SIG-M5 (cell line): Measurements from ENCODE around the gene CSGALNACT2.
A peak's percentile ranks its signal among the peaks of the same experiment; 100 is the strongest.

ENCODE experiments used
- DNase-seq: peaks from one replicate; lab custom pipeline; 2025; lab: John Stamatoyannopoulos, UW

Gene CSGALNACT2

DNA sequence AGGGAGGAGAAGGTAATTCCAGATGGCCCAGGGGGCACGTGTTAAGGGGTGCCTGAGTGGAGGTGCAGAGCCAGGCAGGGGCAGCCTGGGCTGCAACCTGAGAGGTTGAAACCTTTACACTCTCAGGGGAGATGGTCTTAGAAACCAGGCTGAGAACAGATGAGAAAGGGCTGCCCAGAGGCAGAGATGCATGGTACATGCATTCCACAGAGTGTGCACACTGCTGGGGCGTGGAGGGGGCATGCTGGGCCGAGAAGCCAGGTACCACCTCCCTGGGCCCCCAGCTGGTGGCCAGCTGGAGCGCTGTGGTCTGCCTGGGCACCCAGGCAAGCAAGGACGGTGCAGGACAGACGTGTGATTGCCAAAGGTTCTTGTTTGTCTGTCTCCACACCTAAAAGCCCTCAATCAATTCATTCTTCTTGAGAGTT is 14.1 kb upstream of the CSGALNACT2 start:
- no peak for DNase-seq

DNA sequence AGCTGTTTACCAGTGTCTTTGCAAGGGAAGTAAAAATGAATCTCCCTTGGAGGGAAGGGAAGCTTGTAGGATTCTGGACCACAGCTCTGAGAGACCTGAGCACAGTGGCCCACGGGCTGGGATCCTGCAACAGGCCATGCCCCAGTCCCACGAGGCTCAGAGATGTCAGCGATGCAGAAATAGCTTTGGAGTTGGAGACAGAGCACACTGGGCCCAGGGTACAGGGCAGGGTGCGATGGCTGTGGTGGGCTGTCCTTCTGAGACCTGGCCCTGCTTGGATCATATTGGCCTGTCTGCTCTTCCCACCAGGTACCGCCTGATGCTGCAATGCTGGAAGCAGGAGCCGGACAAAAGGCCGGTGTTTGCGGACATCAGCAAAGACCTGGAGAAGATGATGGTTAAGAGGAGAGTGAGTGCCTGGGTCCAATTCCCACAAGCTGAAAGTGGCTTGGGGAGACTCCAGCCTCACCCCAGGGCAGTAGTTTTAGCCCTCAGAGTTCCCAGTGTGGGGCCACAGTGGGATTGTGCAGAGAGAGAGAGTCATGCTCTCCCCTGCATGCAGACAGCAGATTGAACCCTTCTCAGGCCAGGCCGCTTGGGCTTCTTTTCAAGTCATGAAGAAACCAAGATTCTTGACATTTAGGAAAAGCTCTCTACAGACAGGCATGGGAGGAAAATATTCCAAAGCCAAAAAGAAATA is 13.5 kb upstream of the CSGALNACT2 start:
- DNase-seq, result no peak

DNA sequence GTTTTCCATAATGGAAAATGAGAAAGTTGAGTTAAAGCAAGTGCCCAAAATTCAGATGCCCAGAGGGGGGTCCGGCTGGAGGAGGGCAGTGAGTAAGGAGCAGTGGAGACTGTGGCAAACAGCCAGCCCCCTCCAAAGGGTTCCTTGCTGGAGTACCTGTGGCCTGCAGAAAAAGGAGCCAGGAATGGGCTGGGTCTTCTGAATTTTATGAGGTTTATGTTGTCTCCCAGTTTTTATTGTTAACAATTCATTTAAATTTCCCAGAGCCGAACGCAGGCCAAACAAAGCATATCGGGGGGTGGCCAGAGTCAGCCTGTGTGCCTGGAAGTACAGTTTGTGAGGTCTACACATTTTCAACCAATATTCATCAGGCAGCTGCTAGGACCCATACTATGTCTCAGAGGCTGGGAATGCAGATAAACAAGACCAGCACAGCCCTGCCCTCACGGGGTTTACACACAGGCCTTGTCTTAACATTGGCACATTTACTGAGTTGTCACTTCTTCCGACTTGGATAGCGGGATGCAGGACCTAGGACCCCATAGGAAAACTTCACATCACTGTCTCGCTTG is 12.9 kb upstream of the CSGALNACT2 start:
- DNase-seq, result no peak

DNA sequence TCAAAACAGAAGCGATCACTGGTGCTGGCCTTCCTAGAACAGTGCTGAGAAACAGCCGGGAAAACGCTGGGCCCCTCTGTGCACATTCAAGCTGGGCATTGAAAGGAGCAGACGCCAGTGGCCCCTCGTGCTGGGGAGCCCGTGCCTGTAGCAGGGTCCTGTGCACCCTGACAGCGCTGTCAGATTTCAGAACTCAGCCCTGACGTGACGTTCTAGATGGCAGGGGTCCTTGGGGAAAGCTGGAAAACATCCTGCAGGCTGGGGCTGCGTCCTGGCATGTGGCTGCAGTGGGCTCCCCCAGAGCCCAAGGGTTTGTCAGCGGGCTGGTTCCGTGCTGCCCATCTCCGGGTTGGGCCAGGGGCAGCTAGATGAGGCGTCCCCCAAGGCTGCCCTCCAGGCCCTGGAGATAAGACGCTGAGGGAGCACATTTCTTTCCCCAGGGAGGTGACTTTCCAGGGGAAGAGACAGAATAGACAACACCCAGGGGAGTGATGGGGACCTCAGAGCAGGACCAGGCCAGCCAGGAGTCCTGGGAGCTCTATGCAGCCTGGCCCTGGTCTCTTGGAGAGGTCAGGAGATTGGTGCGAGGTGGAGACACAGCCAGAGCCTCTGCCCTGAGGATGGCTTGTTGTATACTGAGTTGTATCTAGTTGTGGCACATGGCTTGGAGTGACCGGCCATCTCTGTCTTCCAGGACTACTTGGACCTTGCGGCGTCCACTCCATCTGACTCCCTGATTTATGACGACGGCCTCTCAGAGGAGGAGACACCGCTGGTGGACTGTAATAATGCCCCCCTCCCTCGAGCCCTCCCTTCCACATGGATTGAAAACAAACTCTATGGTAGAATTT is 12.1 kb upstream of the CSGALNACT2 start:
- DNase-seq, result no peak

DNA sequence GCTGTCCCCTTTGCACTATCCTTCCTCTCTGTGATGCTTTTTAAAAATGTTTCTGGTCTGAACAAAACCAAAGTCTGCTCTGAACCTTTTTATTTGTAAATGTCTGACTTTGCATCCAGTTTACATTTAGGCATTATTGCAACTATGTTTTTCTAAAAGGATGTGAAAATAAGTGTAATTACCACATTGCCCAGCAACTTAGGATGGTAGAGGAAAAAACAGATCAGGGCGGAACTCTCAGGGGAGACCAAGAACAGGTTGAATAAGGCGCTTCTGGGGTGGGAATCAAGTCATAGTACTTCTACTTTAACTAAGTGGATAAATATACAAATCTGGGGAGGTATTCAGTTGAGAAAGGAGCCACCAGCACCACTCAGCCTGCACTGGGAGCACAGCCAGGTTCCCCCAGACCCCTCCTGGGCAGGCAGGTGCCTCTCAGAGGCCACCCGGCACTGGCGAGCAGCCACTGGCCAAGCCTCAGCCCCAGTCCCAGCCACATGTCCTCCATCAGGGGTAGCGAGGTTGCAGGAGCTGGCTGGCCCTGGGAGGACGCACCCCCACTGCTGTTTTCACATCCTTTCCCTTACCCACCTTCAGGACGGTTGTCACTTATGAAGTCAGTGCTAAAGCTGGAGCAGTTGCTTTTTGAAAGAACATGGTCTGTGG is 11.4 kb upstream of the CSGALNACT2 start:
- no peak for DNase-seq

DNA sequence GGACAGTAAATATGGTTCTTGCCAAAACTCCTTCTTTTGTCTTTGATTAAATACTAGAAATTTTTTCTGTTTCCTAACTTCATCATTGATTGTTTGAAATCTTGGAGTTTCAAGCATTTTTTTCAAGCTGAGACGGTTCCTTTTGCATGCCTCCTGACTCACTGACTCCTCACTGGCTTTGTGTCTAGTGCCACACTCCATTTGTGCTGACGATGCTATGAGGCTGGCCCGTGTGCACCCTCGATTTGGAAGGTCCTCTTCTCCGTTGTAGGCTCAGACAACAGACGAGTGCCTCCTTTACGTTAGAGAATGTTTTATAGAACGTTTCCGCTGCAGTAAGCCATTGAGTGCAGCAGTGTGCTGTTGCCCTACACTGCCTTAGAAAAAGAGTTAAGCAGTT is 10.8 kb upstream of the CSGALNACT2 start:
- DNase-seq, result no peak

DNA sequence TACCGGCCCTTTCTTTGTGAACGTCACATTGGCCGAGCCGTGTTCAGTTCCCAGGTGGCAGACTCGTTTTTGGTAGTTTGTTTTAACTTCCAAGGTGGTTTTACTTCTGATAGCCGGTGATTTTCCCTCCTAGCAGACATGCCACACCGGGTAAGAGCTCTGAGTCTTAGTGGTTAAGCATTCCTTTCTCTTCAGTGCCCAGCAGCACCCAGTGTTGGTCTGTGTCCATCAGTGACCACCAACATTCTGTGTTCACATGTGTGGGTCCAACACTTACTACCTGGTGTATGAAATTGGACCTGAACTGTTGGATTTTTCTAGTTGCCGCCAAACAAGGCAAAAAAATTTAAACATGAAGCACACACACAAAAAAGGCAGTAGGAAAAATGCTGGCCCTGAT is 9.9 kb upstream of the CSGALNACT2 start:
- DNase-seq, result no peak

DNA sequence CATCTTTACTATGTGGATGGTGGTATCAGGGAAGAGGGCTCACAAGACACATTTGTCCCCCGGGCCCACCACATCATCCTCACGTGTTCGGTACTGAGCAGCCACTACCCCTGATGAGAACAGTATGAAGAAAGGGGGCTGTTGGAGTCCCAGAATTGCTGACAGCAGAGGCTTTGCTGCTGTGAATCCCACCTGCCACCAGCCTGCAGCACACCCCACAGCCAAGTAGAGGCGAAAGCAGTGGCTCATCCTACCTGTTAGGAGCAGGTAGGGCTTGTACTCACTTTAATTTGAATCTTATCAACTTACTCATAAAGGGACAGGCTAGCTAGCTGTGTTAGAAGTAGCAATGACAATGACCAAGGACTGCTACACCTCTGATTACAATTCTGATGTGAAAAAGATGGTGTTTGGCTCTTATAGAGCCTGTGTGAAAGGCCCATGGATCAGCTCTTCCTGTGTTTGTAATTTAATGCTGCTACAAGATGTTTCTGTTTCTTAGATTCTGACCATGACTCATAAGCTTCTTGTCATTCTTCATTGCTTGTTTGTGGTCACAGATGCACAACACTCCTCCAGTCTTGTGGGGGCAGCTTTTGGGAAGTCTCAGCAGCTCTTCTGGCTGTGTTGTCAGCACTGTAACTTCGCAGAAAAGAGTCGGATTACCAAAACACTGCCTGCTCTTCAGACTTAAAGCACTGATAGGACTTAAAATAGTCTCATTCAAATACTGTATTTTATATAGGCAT is 9.1 kb upstream of the CSGALNACT2 start:
- DNase-seq, result peak; percentile 62

DNA sequence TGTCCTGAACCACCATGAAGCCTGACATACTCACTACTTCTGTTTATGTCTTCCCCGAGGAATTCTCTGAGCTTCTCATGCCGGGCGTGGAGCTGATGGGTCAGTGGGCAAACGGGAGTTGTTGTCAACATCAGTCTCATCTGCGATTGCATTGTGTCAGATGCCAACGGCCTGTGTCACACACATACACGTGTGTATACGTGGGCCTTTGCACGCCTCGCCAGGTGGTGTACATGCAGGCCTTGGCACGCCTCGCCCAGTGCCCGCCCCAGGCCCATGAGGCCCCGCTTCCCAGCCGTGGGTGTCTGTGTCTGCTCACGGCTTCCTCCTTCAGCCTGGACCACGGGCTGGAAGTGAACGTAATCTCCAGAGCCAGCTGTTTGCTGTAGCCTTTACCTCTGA is 7.5 kb upstream of the CSGALNACT2 start:
- no peak for DNase-seq

DNA sequence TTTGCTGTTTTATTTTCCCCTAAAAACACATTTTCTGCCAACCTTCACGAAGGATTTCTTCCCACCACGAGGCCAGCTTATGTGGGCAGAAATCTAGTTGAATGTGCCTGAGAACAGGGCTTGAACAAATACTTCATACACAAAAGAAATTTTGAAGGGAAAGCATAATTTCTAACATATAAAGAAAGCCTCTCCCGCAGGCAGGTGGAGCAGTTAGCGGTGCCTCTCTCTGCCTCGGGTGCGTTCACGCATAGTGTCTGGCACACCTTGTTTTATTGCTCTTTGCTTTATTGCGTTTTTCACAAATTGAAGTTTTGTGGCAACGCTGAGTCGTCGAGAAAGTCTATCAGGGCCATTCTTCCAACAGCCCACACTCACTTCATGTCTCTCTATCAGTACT is 7.0 kb upstream of the CSGALNACT2 start:
- DNase-seq, result no peak

DNA sequence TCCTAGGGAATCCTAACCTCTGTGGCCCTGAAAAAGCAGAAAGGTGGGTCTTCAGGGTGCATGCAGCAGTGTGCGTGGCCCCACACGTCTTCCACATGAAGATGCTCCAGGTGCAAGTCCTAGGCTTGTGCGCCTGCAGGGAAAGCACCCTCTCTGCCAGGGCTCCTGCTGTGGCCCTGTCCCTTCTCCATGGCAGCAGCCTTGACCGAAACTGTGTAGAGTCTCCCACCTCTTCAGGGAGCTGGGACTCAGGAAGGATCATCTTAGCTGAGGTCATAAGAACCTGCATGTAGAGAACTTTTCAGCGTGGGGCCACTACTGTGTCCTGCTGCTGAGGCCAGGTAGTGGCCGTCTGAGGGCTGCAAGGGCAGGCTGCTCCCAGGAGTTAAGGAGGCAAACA is 6.3 kb upstream of the CSGALNACT2 start:
- no peak for DNase-seq

DNA sequence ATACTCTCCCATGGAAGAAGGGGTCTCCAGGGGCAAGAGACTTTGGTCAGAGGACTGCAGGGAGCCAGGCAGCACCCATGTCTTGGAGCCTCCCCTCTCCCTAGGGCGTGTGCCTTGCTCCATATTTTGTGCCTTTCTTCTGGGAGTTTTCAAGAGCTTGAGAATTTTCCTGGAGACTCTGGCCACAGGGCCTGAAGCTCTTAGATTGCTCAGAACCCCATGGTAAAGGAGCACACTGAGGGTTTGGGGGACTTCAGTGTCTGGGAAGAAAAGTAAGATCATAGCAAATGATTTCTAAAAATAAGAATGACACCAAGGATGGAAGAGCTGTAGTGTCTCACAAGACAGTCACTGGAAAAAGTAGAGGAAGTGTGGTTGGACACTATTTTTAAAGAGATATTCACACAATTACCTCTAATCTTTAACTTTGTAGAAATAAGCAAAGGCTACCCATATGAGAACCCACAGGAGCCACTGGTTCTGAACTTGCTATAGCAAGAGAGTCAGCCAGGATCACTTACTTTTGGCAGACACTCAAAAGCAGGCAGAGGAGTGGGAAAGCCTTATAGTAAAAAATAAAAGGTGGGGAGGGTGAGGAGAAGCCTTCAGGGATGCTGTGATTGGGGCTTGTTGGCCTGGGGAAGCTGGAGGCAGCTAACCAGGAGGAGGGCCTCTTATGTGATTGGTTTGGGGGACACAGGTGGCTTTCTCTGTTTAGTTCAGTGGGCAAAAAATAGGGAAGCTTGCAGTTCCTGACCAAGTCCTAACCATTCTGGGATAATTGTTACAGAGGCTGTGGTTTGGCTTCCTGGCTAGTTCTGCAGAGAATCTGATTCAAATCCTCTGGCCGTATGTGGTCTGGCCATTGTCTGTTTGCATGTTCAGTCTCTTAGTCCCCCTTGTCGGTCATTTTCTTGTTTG is 5.1 kb upstream of the CSGALNACT2 start:
- no peak for DNase-seq

DNA sequence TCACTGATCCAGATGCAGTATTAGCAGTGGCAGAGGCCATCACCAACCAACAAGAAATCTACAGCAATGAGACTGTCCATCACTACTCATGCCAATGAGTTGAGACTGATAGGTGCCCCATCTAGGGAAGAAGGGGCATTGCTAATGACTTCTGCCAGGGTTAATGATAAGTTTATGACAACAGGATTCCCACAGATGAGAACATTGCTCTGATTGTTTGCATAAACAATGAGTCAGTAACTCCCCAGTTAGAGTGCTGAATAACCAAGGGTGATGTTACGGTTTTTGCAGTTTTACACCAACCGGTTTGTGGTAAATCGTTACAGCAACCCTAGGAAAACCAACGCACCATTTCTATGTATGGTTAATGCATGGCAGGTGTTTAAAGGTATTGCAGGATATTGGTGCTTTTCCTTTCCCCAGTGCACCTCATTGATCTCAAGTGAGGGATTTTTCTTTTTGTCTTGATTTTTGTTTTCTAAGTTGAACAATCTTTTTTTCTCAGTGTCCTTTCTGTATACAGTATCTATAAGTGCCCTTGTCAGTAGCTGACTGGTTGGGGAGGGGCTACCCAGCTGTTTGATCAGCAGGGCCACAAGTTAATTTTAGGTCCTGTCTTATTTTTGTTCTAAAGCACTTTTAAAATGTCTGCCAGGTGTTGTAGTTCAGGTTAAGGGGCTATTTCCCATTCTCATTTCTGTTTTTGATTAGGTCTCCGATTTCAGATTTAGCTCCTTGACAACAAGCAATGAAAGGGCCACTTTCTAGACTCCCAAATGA is 3.9 kb upstream of the CSGALNACT2 start:
- no peak for DNase-seq

DNA sequence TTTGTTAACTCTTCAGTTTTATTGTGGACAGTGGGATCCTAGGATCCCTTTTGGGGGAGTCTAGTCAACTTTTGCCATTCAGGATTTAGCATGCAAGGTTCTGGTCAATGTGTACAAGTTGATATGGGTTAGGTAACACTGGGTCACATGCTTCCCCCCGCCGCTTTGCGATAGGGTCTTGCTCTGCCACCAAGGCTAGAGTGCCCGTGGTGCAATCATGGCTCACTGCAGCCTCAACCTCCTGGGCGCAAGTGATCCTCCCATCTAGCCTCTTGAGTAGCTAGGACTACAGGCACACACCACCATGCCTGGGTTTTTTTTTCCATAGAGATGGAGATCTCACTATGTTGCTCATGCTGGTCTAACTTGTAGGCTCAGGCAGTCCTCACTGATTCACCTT is 3.2 kb upstream of the CSGALNACT2 start:
- DNase-seq, result no peak

DNA sequence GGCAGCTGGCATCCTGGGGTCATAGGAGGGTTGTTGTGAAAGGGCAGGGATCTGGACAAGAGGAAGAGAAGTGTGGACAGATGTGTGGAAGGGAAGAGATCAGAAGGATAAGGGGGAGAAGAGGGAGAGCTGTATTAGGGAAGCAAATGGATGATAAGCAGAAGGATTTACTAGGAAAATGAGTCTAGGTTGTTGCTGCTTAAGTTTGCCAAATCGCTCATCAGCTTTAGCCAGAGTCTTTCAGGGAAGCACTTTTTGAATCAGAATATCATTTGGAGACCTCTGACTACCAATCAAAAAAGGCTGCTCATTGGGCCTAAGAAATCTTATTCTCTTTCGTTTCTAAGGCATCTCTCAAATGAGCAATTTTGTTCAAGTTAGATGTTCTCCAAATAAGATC is 2.6 kb upstream of the CSGALNACT2 start:
- DNase-seq, result no peak

DNA sequence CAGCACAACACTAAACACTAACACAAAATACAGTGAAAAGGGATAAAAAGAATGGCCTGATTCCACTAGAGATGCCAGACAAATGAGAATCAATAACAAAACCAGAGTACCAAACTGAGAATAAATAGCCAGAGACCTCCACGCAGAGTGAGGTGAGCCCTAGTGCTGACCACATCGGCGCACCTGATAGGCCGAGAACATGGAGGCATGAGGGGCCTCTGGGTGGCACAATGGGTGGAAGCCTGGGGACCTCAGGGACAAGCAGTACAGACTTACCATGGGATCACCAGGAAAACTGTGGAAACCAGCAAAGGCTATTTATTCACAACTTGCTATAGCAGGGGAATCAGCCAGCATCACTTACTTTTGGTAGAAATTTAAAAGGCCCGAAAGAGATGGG is 1.8 kb upstream of the CSGALNACT2 start:
- DNase-seq, result no peak

DNA sequence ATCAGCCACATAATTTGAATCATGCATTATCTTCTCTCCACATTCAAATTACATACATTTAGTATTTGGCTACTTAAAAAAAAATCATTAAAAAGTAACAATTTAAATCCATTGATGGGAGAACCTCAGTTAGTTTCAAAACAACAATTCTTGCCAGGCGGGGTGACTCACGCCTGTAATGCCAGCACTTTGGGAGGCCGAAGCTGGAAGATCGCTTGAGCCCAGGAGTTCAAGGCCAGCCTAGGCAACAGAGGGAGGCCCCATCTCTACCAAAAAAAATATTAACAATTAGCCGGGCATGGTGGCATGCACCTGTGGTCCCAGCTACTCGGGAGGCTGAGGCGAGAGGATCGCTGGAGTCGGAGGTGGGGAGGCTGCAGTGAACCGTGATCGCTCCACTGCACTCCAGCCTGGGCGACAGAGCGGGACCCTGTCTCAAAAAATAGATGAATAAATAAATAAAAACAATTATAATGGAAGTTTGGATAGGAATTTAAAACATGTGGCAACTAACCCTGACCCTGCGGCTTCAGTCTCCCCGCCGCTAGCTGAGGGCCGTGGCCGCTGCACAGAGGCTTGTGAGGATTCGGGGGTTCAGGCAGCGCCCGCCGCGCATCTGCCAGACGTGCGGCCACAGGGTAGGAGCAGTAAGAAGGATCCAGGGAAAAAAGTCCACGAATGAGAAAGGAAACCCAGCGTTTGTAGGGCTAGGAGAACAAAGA is 1.1 kb upstream of the CSGALNACT2 start:
- DNase-seq, result no peak

DNA sequence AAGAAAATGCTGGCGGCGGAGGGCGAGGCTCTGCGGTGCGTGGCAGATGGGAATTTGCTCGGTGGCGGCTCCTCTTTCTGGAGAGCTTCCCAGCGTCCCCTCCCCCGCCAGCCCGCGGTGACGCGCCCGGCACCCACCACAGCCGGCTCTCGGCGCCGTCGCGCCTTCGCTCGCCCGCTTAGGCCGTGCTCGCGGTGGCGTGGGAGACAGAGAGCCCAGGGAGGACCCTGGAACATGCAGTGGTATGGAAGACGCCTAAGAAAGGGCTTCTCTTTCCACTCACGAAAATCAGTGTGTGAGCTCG is 576 bp upstream of the CSGALNACT2 start:
- no peak for DNase-seq

DNA sequence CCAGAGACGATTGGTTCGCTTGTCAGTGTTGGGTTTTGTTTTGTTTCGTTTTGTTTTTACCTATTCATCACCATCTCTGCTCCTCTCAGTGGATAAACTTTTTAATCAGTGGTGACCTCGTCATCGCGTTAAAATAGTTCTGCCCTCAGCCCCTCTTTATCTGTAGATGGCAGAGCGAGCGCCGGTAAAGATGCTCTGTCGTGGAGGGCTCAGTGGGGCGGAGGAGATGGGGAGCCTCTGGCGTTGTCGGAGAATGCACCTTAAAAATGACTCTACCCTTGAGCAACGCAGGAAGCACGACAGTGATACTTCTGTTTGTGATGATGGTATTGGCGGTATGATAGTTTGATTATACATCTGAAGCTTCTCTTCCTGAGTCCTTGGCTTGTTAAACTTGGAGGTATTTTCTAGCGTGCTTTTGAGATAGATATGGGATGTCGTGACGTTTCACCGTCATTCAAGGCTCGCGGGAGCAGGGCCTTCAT is 554 bp downstream of the CSGALNACT2 start:
- no peak for DNase-seq
